Airway epithelial cell (primary cell): ENCODE measurements around the gene TRAK2. TPM values are rescaled to one million over a fixed set of nuclear protein-coding genes. Genes with fewer than 3 reads are reported as not detected.

Experiments
- total RNA-seq: library from RNA; depleted of rRNA; stranded (reverse); fragments of >200 nt; gene quantifications from 2 replicates; pipeline ENCODE4 v1.2.3, GENCODE V29; 2015

TRAK2 gene
- 6.7 and 6.8 TPM in 2 replicates for total RNA-seq

GRCh38 chr2:201451292-201452057, at the start of gene TRAK2, which contains the start of gene STRADB:
TRAK2 (minus strand) TSS chr2:201451458; CDS start chr2:201420507, 30,951 bp downstream.
STRADB (plus strand) TSS chr2:201451740; CDS start chr2:201454841, 3,101 bp downstream.

GRCh38 chr2:201357221-201357620, 94.0 kb downstream of the TRAK2 start, which contains the start of gene FLACC1:
FLACC1 (minus strand) TSS chr2:201357345; CDS start chr2:201351404, 5,941 bp downstream.

Other genes with a start within 250 kb of the TRAK2 start
- 7.5 and 9.2 TPM in 2 replicates for gene CASP8, start 190.9 kb downstream of the TRAK2 start, total RNA-seq
- not detected in 2 replicates for gene FLACC1, start 94.1 kb downstream of the TRAK2 start, total RNA-seq
- gene STRADB, start 282 bp upstream of the TRAK2 start, total RNA-seq, result 13.2 and 17.8 TPM in 2 replicates
- gene TMEM237, start 192.0 kb upstream of the TRAK2 start, total RNA-seq, result 44.0 and 44.4 TPM in 2 replicates
- 0.35 TPM in 1 of 2 replicates, not detected in the other for gene MPP4, start 247.2 kb upstream of the TRAK2 start, total RNA-seq